GM06990 (cell line): ENCODE data around the gene EHD2.
"Not testable (repeated sequence)": the region's sequence is repeated elsewhere in the genome, so short reads cannot be mapped to it uniquely, and the experiment has no call there.

Experiments
- DNase-seq: peaks from one replicate; pipeline ENCODE4 v3.0.0-alpha.2; 2011; ENCODE audit not compliant: insufficient read length; ENCODE audit errors: extremely low read depth
- H3K27me3 ChIP-seq: replicated peaks from 2 replicates; pipeline ENCODE4 v1.6.0; 2011; ENCODE audit warnings: low read length; ENCODE audit not compliant: control insufficient read depth, insufficient read depth
- H3K36me3 ChIP-seq: 2 replicates; pipeline ENCODE4 v1.5.1; 2011; ENCODE audit warnings: low read length; ENCODE audit not compliant: control insufficient read depth, insufficient read depth
- H3K4me3 ChIP-seq: replicated peaks from 2 replicates; pipeline ENCODE4 v1.5.1; 2011; ENCODE audit warnings: low read depth, mild to moderate bottlenecking, control low read depth, low read length
- TF ChIP-seq, protein P1 (sequence below): IDR thresholded peaks from 2 replicates; pipeline ENCODE4 v1.5.1; 2011; ENCODE audit warnings: low read length, control low read depth, mild to moderate bottlenecking, inconsistent platforms; ENCODE audit not compliant: insufficient read depth, poor library complexity, severe bottlenecking

Gene EHD2

DNA sequence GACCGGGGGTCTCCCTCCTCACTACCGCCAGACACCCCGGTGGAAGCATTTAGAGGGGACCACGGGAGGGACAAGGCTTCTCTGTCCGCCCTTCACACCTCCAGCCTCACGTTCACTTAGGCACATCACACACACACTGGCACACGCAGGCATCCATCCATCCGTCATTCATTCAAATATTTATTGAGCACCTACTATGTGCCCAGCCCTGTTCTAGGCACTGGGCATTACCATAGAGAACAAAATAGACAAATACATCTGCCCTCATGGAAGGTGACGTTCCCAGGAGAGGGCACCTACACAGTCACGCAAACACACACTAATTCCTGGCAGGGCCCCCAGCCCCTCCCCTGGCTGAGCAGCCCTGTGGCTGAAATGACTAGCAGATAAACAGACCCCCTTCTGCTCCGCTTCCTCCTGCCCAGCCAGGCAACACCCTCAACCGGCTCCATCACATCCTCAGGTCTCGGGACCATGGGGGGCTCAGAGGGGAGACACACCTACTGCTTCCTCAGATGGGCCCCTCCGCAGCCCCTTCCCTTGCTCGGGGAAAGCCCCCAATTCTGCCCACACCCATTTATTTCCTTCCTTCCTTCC, 28.4 kb downstream of the EHD2 start:
- Histone ChIP-seq H3K36me3 (no peaks in the 10 kb centered on the region), H3K4me3 (no peak overlapping the region), H3K27me3 (no peaks in the 10 kb centered on the region)
- no peak for DNase-seq
- TF ChIP-seq, protein P1, sequence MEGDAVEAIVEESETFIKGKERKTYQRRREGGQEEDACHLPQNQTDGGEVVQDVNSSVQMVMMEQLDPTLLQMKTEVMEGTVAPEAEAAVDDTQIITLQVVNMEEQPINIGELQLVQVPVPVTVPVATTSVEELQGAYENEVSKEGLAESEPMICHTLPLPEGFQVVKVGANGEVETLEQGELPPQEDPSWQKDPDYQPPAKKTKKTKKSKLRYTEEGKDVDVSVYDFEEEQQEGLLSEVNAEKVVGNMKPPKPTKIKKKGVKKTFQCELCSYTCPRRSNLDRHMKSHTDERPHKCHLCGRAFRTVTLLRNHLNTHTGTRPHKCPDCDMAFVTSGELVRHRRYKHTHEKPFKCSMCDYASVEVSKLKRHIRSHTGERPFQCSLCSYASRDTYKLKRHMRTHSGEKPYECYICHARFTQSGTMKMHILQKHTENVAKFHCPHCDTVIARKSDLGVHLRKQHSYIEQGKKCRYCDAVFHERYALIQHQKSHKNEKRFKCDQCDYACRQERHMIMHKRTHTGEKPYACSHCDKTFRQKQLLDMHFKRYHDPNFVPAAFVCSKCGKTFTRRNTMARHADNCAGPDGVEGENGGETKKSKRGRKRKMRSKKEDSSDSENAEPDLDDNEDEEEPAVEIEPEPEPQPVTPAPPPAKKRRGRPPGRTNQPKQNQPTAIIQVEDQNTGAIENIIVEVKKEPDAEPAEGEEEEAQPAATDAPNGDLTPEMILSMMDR: no peak

DNA sequence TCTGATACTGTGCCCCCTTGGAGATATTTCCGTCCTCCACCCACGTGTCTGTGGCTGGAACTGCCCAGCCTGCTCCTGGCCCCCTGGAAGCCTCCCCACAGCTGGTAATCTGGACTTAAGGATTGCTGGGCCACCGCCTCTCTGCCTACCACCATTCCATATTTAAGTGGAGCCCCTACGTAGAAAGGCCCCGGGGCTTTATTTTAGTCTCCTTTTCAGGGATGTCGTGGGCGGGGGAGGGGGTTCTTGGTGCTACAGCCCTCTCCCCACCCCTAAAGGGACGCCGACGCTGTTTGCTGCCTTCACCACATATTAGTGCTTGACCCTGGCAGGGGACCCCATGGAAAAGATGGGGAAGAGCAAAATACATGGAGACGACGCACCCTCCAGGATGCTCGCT, 29.4 kb downstream of the EHD2 start:
- no peak for DNase-seq
- Histone ChIP-seq H3K27me3 (no peaks in the 10 kb centered on the region), H3K36me3 (no peaks in the 10 kb centered on the region; the same call in 1 of the 2 replicates), H3K4me3 (no peak overlapping the region)
- TF ChIP-seq, protein P1: no peak

DNA sequence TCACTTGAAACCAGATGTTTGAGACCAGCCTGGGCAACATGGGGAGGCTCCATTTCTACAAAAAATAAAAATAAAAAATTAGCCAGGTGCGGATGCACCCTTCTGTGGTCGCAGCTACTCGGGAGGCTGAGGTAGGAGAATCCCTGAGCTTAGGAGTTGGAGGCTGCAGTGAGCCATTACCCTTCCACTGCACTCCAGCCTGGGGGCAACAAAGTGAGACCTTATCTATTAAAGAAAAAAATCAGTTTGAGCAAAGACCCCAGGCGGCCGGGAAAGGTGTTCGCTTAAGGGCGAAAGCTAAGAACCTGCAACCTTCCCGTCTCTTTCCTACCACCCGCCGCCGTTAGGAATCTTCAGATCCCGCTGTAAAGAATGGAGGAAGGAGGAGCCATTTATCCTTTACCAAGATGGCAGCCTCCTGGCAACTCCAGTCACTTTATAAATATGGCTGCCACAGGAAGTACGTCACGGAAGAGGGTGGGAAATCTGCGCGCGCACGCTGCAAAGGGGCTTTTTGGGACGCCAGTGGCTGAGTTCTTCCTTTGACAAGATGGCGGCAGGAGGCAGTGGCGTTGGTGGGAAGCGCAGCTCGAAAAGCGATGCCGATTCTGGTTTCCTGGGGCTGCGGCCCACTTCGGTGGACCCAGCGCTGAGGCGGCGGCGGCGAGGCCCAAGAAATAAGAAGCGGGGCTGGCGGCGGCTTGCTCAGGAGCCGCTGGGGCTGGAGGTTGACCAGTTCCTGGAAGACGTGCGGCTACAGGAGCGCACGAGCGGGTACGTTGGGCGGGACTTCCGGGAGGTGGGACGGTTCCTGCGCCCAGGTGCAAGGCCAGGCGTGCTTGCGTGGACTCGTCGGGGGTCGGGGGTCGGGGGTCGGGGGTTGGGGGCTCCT, 32.0 kb downstream of the EHD2 start, which contains the start of gene NOP53:
Gene NOP53, plus strand, starts transcription at position 537 of the 892 bp plus-strand sequence. Its CDS starts 14 bp downstream, at position 551.
- H3K36me3 ChIP-seq: peaks cover 6% of the 10 kb centered on the region
- DNase-seq: peak; percentile 93
- TF ChIP-seq, protein P1: no peak

DNA sequence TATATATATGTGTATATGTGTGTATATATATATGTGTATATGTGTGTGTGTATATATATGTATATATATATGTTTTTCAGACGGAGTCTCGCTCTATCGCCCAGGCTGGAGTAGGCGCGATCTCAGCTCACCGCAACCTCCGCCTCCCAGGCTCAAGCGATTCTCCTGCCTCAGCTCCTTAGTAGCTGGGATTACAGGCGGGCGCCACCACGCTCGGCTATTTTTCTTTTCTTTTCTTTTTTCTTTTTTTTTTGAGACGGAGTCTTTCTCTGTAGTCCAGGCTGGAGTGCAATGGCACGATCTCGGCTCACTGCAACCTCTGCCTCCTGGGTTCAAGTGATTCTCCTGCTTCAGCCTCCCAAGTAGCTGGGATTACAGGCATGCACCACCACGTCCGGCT, 32.9 kb downstream of the EHD2 start:
- peak overlapping the region; percentile 83 for H3K4me3 ChIP-seq
- H3K27me3 ChIP-seq, DNase-seq: not testable (repeated sequence)
- peaks cover 14% of the 10 kb centered on the region for H3K36me3 ChIP-seq

More for the DNA sequence above, 32.0 kb downstream of the EHD2 start, which contains the start of gene NOP53:
- H3K4me3 ChIP-seq: peak within 1 kb of the TSS; percentile 83
- no peaks in the 10 kb centered on the region for H3K27me3 ChIP-seq

DNA sequence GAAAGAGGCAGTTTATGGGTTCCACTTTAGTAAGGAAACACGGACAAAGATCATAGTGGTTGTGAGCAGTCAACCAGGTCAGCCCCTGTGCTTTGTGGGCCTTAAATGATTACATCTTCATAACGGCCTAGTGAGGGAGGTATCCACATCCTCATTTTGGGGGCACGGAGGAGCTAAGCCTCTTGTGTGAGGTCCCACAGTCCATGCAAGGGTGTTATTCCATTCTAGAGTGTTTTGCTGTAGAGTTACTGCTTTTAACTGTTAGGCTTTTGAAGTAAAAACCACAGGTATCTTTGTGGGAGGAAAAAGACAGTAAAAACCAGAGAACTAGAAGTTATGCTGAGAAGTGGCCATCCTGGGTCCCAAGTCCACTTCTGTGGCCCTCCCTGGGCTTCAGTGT, 36.1 kb downstream of the EHD2 start:
- TF ChIP-seq, protein P1: no peak
- H3K36me3 ChIP-seq: peaks cover 35% of the 10 kb centered on the region
- no peak for DNase-seq
- H3K27me3 ChIP-seq: no peaks in the 10 kb centered on the region
- H3K4me3 ChIP-seq: no peak overlapping the region

DNA sequence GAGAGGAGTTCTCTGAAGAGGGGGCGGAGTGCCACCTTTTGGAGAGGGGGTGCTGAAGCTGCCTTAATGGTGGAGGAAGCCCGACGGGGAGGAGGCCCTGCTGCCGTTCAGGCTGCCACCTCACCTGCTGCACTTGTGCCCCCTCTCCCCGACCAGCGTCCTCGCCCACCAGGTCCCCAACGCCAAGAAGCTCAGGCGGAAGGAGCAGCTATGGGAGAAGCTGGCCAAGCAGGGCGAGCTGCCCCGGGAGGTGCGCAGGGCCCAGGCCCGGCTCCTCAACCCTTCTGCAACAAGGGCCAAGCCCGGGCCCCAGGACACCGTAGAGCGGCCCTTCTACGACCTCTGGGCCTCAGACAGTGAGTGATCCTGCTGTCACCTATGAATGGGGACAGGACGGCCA, 37.5 kb downstream of the EHD2 start:
- TF ChIP-seq, protein P1: no peak
- H3K27me3 ChIP-seq: no peaks in the 10 kb centered on the region
- H3K4me3 ChIP-seq: no peak overlapping the region
- peaks cover 40% of the 10 kb centered on the region for H3K36me3 ChIP-seq
- DNase-seq: no peak
